Mesendoderm (in vitro differentiated cells): ENCODE data around the gene OPRL1.
"Not testable (repeated sequence)": the region's sequence is repeated elsewhere in the genome, so short reads cannot be mapped to it uniquely, and the experiment has no call there.

Experiments used
- DNase-seq: peaks from one replicate; pipeline ENCODE4 v3.0.0; 2013
- H2AK5ac ChIP-seq: 2 replicates; pipeline ENCODE4 v1.6.1; 2013; ENCODE audit warnings: low read length, inconsistent platforms
- H2BK120ac ChIP-seq: 2 replicates; pipeline ENCODE4 v1.6.1; 2013; ENCODE audit warnings: low read depth, mild to moderate bottlenecking, low read length, moderate library complexity, mixed read lengths
- H2BK15ac ChIP-seq: replicated peaks from 2 replicates; pipeline ENCODE4 v1.6.1; 2013; ENCODE audit warnings: low read depth, mild to moderate bottlenecking, moderate library complexity
- H2BK5ac ChIP-seq: 2 replicates; pipeline ENCODE4 v1.6.1; 2013; ENCODE audit warnings: low read length, inconsistent platforms
- H3K18ac ChIP-seq: 2 replicates; pipeline ENCODE4 v1.6.1; 2013; ENCODE audit warnings: mild to moderate bottlenecking, low read length, mixed read lengths
- H3K23ac ChIP-seq: one replicate; pipeline ENCODE4 v1.6.1; 2013; ENCODE audit warnings: low read length
- H3K27ac ChIP-seq: 2 replicates; pipeline ENCODE4 v1.5.1; 2013; ENCODE audit warnings: low read depth, mild to moderate bottlenecking, inconsistent platforms, low read length, moderate library complexity
- H3K27me3 ChIP-seq: 2 replicates; pipeline ENCODE4 v1.6.1; 2013; ENCODE audit warnings: low read length, control low read depth, mild to moderate bottlenecking, inconsistent platforms; ENCODE audit not compliant: insufficient read depth, poor library complexity
- H3K36me3 ChIP-seq: 2 replicates; pipeline ENCODE4 v1.6.1; 2013; ENCODE audit warnings: low read length, inconsistent platforms; ENCODE audit not compliant: control insufficient read depth, insufficient read depth
- H3K4ac ChIP-seq: one replicate; pipeline ENCODE4 v1.6.1; 2013; ENCODE audit warnings: low read depth, mild to moderate bottlenecking, low read length, moderate library complexity
- H3K4me1 ChIP-seq: 2 replicates; pipeline ENCODE4 v1.6.1; 2013; ENCODE audit warnings: low read depth, low read length, inconsistent platforms; ENCODE audit not compliant: control insufficient read depth
- H3K4me2 ChIP-seq: 2 replicates; pipeline ENCODE4 v1.6.1; 2013; ENCODE audit warnings: low read length
- H3K4me3 ChIP-seq: 2 replicates; pipeline ENCODE4 v1.5.1; 2013; ENCODE audit warnings: mild to moderate bottlenecking, low read length
- H3K56ac ChIP-seq: one replicate; pipeline ENCODE4 v1.6.1; 2013; ENCODE audit warnings: low read length
- H3K79me1 ChIP-seq: 2 replicates; pipeline ENCODE4 v1.6.1; 2013; ENCODE audit warnings: low read length, inconsistent platforms
- H3K79me2 ChIP-seq: 2 replicates; pipeline ENCODE4 v1.6.1; 2013; ENCODE audit warnings: mild to moderate bottlenecking, low read length; ENCODE audit not compliant: control insufficient read depth, insufficient read depth
- H3K9ac ChIP-seq: 2 replicates; pipeline ENCODE4 v1.6.1; 2013; ENCODE audit warnings: low read length, inconsistent platforms
- H4K5ac ChIP-seq: one replicate; pipeline ENCODE4 v1.6.1; 2013; ENCODE audit warnings: low read length
- H4K8ac ChIP-seq: one replicate; pipeline ENCODE4 v1.6.1; 2013; ENCODE audit warnings: low read depth, mild to moderate bottlenecking, control low read depth, low read length, moderate library complexity
- WGBS: extraction: QIAGEN DNeasy Blood & Tissue Kit; methylation state at CpG from one replicate; pipeline ENCODE4 v1.1.7; 2013; ENCODE audit warnings: low lambda C conversion rate, missing lambda C conversion rate; ENCODE audit not compliant: insufficient coverage; ENCODE audit errors: extremely low coverage; 5-methylcytosine and 5-hydroxymethylcytosine counted together

Gene OPRL1

DNA sequence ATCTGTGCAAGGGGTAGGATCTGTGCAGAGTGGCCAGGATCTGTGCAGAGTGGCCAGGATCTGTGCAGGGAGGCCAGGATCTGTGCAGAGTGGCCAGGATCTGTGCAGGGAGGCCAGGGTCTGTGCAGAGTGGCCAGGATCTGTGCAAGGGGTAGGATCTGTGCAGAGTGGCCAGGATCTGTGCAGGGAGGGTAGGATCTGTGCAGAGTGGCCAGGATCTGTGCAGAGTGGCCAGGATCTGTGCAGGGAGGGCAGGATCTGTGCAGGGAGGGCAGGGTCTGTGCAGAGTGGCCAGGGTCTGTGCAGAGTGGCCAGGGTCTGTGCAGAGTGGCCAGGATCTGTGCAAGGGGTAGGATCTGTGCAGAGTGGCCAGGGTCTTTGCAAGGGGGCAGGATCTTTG, 8.7 kb downstream of the OPRL1 start:
- H3K79me2 ChIP-seq, H3K4me3 ChIP-seq, H4K5ac ChIP-seq, H3K4me1 ChIP-seq, H3K27ac ChIP-seq, H3K4ac ChIP-seq, H3K79me1 ChIP-seq, H2BK15ac ChIP-seq, H2BK120ac ChIP-seq, H3K18ac ChIP-seq, H2BK5ac ChIP-seq, H3K4me2 ChIP-seq, DNase-seq, H3K23ac ChIP-seq, H4K8ac ChIP-seq, H3K9ac ChIP-seq, H2AK5ac ChIP-seq, H3K36me3 ChIP-seq: not testable (repeated sequence)
- Histone ChIP-seq H3K27me3 (peaks cover 19% of the 10 kb centered on the region), H3K56ac (peak overlapping the region; percentile 25)

DNA sequence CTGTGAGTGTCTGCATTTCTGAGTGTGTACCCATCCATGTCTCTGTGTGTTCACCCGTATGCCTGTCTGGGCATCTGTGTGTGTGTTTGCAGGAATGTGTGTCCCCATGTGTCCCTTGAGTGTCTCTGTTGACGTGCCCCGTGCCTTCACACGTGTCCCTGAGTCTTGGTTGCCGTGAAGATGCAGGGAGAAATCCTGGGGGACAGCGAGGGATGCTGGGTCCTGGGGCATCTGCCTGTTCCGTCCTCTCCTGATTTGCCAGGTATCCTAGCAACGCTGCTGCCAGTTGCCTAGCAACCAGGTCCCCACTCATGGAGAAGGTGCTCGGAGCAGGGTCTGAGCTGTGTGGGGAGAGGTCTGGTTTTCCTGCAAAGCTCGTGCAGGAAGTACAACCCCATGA, 10.3 kb downstream of the OPRL1 start:
- H3K79me2 ChIP-seq, result no peaks in the 10 kb centered on the region
- no peak overlapping the region for H3K23ac ChIP-seq
- no peaks in the 10 kb centered on the region for H3K36me3 ChIP-seq
- H3K79me1 ChIP-seq, result no peaks in the 10 kb centered on the region
- no peak overlapping the region for H2BK5ac ChIP-seq
- no peak overlapping the region for H3K9ac ChIP-seq
- H4K5ac ChIP-seq, result no peak overlapping the region
- H2BK120ac ChIP-seq, result no peak overlapping the region
- no peak overlapping the region for H4K8ac ChIP-seq
- WGBS, result no CpG with 5 or more reads among the region's 10 CpGs
- no peak overlapping the region for H2BK15ac ChIP-seq
- H3K4me3 ChIP-seq, result no peak overlapping the region
- no peaks in the 10 kb centered on the region for H3K4me1 ChIP-seq
- no peak overlapping the region for H3K18ac ChIP-seq
- DNase-seq, result peak; percentile 54
- no peak overlapping the region for H3K56ac ChIP-seq
- H3K4ac ChIP-seq, result no peak overlapping the region
- peaks cover 4% of the 10 kb centered on the region for H3K27me3 ChIP-seq
- no peak overlapping the region for H2AK5ac ChIP-seq
- no peak overlapping the region for H3K27ac ChIP-seq
- no peak overlapping the region for H3K4me2 ChIP-seq

DNA sequence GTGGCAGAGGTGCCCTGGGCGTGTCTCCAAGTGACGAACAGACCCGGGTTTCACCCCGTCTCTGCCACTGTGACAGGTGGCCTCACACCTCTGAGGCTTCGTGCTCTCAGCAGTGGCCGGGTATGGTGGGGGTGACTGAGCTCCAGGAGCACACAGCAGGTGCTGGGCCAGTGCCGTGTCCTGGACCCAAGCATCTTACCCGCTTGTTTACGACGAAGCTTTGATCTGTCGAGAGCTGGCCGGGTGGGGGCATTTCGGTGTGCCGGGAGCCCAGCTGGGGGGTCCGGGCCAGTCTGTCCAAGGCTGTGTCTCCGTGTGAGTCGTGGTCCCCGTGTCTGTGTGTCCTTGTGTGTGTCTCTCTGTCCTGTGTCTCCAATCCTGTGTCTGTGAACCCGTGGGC, 11.5 kb downstream of the OPRL1 start:
- Histone ChIP-seq H3K79me1 (no peaks in the 10 kb centered on the region), H3K4me1 (no peaks in the 10 kb centered on the region), H2BK15ac (no peak overlapping the region), H3K27ac (no peak overlapping the region), H3K27me3 (no peaks in the 10 kb centered on the region), H2BK120ac (no peak overlapping the region), H3K18ac (no peak overlapping the region), H3K9ac (no peak overlapping the region), H3K79me2 (no peaks in the 10 kb centered on the region), H4K5ac (no peak overlapping the region), H2BK5ac (no peak overlapping the region), H3K4me3 (no peak overlapping the region), H3K4me2 (no peak overlapping the region), H3K56ac (no peak overlapping the region), H3K23ac (no peak overlapping the region), H3K4ac (no peak overlapping the region), H4K8ac (no peak overlapping the region), H2AK5ac (no peak overlapping the region), H3K36me3 (no peaks in the 10 kb centered on the region)
- DNase-seq, result no peak
- no CpG with 5 or more reads among the region's 19 CpGs for WGBS

DNA sequence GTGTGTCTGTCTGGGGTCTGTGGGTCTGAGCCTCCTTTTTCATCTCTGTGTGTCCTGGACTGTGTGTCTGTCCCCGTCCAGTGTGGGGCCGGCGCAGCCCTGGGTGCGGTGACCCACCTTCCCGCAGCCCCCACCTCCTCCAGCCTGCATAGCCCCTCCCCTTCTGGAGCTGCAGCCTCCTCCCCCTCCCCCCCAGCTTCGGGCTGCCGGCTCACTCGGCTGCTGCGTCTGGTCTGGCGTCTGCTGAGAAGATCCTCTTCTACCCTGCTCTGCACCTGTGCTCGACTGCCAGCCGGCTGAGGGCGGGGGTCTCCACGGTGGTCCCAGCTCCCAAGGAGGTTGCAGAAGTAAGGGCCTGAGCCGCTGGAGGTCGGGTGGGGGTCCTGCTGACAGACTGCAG, 11.9 kb downstream of the OPRL1 start:
- no peak overlapping the region for H3K27ac ChIP-seq
- no peaks in the 10 kb centered on the region for H3K36me3 ChIP-seq
- no peak overlapping the region for H3K4ac ChIP-seq
- H3K79me2 ChIP-seq, result no peaks in the 10 kb centered on the region
- no peak overlapping the region for H4K5ac ChIP-seq
- H3K23ac ChIP-seq, result no peak overlapping the region
- no peaks in the 10 kb centered on the region for H3K4me1 ChIP-seq
- H3K56ac ChIP-seq, result no peak overlapping the region
- no peak overlapping the region for H2BK120ac ChIP-seq
- WGBS, result no CpG with 5 or more reads among the region's 16 CpGs
- no peaks in the 10 kb centered on the region for H3K27me3 ChIP-seq
- H2BK15ac ChIP-seq, result no peak overlapping the region
- H3K9ac ChIP-seq, result no peak overlapping the region
- H3K4me2 ChIP-seq, result no peak overlapping the region
- no peaks in the 10 kb centered on the region for H3K79me1 ChIP-seq
- no peak for DNase-seq
- no peak overlapping the region for H4K8ac ChIP-seq
- no peak overlapping the region for H2BK5ac ChIP-seq
- H3K4me3 ChIP-seq, result no peak overlapping the region
- no peak overlapping the region for H3K18ac ChIP-seq
- H2AK5ac ChIP-seq, result no peak overlapping the region

DNA sequence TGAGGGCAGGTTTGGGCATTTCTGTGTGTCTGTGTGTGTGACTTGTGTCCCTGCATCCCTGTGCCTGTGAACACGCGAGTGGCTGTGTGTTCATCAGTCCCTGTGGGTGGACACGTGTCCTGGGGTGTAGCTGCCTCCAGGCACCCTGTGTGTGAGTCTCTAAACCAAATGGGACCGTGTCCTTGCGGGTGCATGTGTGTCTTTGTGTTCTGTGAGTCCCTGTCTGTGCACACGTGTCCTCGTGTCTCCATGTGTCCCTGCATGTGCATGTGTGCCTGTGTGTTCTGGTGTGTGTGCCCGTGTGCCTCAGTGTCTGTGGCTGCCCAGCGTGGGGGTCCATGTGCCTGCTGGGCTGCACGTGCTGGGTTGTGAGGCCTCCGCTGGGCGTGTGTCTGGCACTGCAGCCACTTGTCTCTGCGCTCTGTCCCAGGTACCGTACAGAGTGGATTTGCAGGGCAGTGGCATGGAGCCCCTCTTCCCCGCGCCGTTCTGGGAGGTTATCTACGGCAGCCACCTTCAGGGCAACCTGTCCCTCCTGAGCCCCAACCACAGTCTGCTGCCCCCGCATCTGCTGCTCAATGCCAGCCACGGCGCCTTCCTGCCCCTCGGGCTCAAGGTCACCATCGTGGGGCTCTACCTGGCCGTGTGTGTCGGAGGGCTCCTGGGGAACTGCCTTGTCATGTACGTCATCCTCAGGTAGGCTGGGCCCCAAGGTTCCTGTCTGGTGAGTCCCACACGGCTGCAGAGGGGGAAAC, 12.6 kb downstream of the OPRL1 start:
- H3K79me2 ChIP-seq, result no peaks in the 10 kb centered on the region
- H3K4me1 ChIP-seq, result no peaks in the 10 kb centered on the region
- H3K4me2 ChIP-seq, result no peak overlapping the region
- H3K27ac ChIP-seq, result no peak overlapping the region
- no peak overlapping the region for H3K4ac ChIP-seq
- H3K27me3 ChIP-seq, result no peaks in the 10 kb centered on the region
- H3K23ac ChIP-seq, result peak overlapping the region; percentile 66
- H2AK5ac ChIP-seq, result no peak overlapping the region
- no peak overlapping the region for H4K8ac ChIP-seq
- no peak overlapping the region for H3K56ac ChIP-seq
- no peak overlapping the region for H2BK120ac ChIP-seq
- no peaks in the 10 kb centered on the region for H3K36me3 ChIP-seq
- no peaks in the 10 kb centered on the region for H3K79me1 ChIP-seq
- H2BK15ac ChIP-seq, result no peak overlapping the region
- no peak for DNase-seq
- H3K9ac ChIP-seq, result no peak overlapping the region
- no peak overlapping the region for H3K18ac ChIP-seq
- no peak overlapping the region for H4K5ac ChIP-seq
- H3K4me3 ChIP-seq, result no peak overlapping the region
- no peak overlapping the region for H2BK5ac ChIP-seq
- no CpG with 5 or more reads among the region's 27 CpGs for WGBS

DNA sequence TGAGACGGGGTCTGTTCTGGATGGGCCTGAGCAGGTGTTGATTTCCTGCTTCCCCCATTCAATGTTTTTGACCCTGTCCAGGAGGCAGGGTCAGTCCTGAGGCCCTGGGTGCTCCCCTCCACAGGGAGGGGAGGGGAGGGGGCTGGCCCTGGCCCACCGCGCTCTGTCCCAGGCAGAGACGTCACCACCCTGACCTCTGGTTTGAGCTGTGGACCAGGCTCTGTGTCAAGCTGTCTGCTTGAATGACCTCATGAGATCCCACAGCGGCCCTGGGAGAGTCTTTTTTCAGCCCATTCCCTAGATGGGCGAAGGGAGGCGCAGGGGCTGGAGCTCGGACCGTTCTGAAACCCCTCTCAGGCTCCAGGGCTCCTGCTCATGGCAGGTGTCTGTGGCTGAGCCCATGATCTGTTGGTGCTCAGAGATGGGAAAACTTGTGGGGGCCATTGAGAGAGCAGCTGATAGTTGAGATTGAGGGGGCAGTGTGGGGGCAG, 13.2 kb downstream of the OPRL1 start:
- no peak overlapping the region for H3K18ac ChIP-seq
- peak; percentile 33 for DNase-seq
- no peak overlapping the region for H3K27ac ChIP-seq
- no peak overlapping the region for H4K5ac ChIP-seq
- H3K4me1 ChIP-seq, result no peaks in the 10 kb centered on the region
- no peak overlapping the region for H3K9ac ChIP-seq
- H2BK15ac ChIP-seq, result no peak overlapping the region
- H3K79me1 ChIP-seq, result no peaks in the 10 kb centered on the region
- H3K36me3 ChIP-seq, result no peaks in the 10 kb centered on the region
- no peak overlapping the region for H2BK5ac ChIP-seq
- no peak overlapping the region for H2AK5ac ChIP-seq
- no peak overlapping the region for H4K8ac ChIP-seq
- no peak overlapping the region for H2BK120ac ChIP-seq
- H3K4ac ChIP-seq, result no peak overlapping the region
- H3K4me2 ChIP-seq, result no peak overlapping the region
- H3K56ac ChIP-seq, result no peak overlapping the region
- WGBS, result no CpG with 5 or more reads among the region's 9 CpGs
- H3K27me3 ChIP-seq, result no peaks in the 10 kb centered on the region
- no peak overlapping the region for H3K4me3 ChIP-seq
- no peaks in the 10 kb centered on the region for H3K79me2 ChIP-seq
- H3K23ac ChIP-seq, result no peak overlapping the region
